Keratinocyte (primary cell): ENCODE results near the gene CDK2AP2. TPM values are rescaled to one million over a fixed set of nuclear protein-coding genes. Genes with fewer than 3 reads are reported as not detected.

Source experiments
- DNase-seq: peaks from one replicate; pipeline ENCODE4 v3.0.0-alpha.2; 2011; ENCODE audit warnings: low read depth, missing footprints, low spot score
- FAIRE-seq: peaks from 2 replicates; lab custom pipeline; 2011; peaks lifted over from hg19 to GRCh38; lab: Jason Lieb, UNC
- H2AFZ ChIP-seq: 2 replicates; pipeline ENCODE4 v1.6.0; 2012; ENCODE audit warnings: low read length, control low read depth, inconsistent platforms; ENCODE audit not compliant: control insufficient read depth
- H3K27ac ChIP-seq: 2 replicates; pipeline ENCODE4 v1.5.1; 2011; ENCODE audit warnings: low read length; ENCODE audit not compliant: control insufficient read depth, insufficient read depth
- H3K27me3 ChIP-seq: 3 replicates; pipeline ENCODE4 v1.6.0; 2011; ENCODE audit warnings: low read length; ENCODE audit not compliant: control insufficient read depth, insufficient read depth; ENCODE audit errors: extremely low read depth
- H3K36me3 ChIP-seq, 2 experiments: 2 replicates in 1 of 2; 3 replicates in 1 of 2; pipeline ENCODE4 v1.5.1; 2011; ENCODE audit warnings: low read length in 2 of 2, mild to moderate bottlenecking in 1 of 2; ENCODE audit not compliant: control insufficient read depth in 2 of 2, insufficient read depth in 2 of 2; ENCODE audit errors: extremely low read depth in 1 of 2
- H3K4me1 ChIP-seq: 3 replicates; pipeline ENCODE4 v1.5.1; 2011; ENCODE audit warnings: low read length; ENCODE audit not compliant: control insufficient read depth, insufficient read depth; ENCODE audit errors: extremely low read depth
- H3K4me2 ChIP-seq: 3 replicates; pipeline ENCODE4 v1.6.0; 2011; ENCODE audit warnings: low read depth, low read length; ENCODE audit not compliant: control insufficient read depth, insufficient read depth; ENCODE audit errors: extremely low read depth
- H3K4me3 ChIP-seq, 3 experiments: fragments of 200-600 bp in 1 of 3; sonication (generic) in 1 of 3; 2 replicates in 2 of 3; 3 replicates in 1 of 3; pipeline ENCODE4 v1.5.1; 2011 to 2016; ENCODE audit warnings: low read length in 3 of 3, mild to moderate bottlenecking in 3 of 3, control low read depth in 2 of 3, inconsistent platforms in 1 of 3, low read depth in 1 of 3, mixed read lengths in 1 of 3, mixed run types in 1 of 3, moderate library complexity in 1 of 3; ENCODE audit not compliant: control insufficient read depth in 2 of 3, insufficient read depth in 2 of 3; ENCODE audit errors: extremely low read depth in 1 of 3
- H3K79me2 ChIP-seq: 2 replicates; pipeline ENCODE4 v1.6.0; 2012; ENCODE audit warnings: low read length; ENCODE audit not compliant: control insufficient read depth, insufficient read depth
- H3K9ac ChIP-seq: 3 replicates; pipeline ENCODE4 v1.6.0; 2011; ENCODE audit warnings: low read length; ENCODE audit not compliant: control insufficient read depth, insufficient read depth; ENCODE audit errors: extremely low read depth
- H3K9me1 ChIP-seq: 3 replicates; pipeline ENCODE4 v1.6.0; 2011; ENCODE audit warnings: low read length; ENCODE audit not compliant: control insufficient read depth, insufficient read depth; ENCODE audit errors: extremely low read depth
- H3K9me3 ChIP-seq: 2 replicates; pipeline ENCODE4 v1.5.1; 2012; ENCODE audit warnings: low read depth, low read length; ENCODE audit not compliant: control insufficient read depth
- H4K20me1 ChIP-seq: 3 replicates; pipeline ENCODE4 v1.6.0; 2011; ENCODE audit warnings: low read length; ENCODE audit not compliant: control insufficient read depth, insufficient read depth; ENCODE audit errors: extremely low read depth
- CTCF ChIP-seq, 3 experiments: IDR thresholded peaks in 1 of 3; conservative IDR thresholded peaks in 1 of 3; optimal IDR thresholded peaks in 1 of 3; 2 replicates in 2 of 3; 3 replicates in 1 of 3; pipeline versions ENCODE3 to v1.5.1; 2011; ENCODE audit warnings: low read length in 3 of 3, mild to moderate bottlenecking in 3 of 3, moderate library complexity in 2 of 3, control low read depth in 1 of 3, inconsistent platforms in 1 of 3; ENCODE audit not compliant: insufficient read depth in 2 of 3; ENCODE audit errors: extremely low read depth in 1 of 3
- EZH2 ChIP-seq: IDR thresholded peaks from one replicate; pipeline ENCODE4 v1.6.1; 2012; ENCODE audit warnings: inconsistent platforms, mild to moderate bottlenecking, low read length, moderate library complexity
- dilution Hi-C: fragments of 300-500 bp; cut with MboI; formaldehyde crosslinking; loops from one replicate; pipeline ENCODE4 v1.7.0; 2020; ENCODE audit warnings: low sequenced_read_pairs; ENCODE audit not compliant: extremely low pct_ligation_motif_present
- polyA plus RNA-seq, 5 experiments: library from polyadenylated mRNA; depleted of rRNA in 3 of 5; stranded (reverse) in 3 of 5; stranded (forward) in 1 of 5; unstranded in 1 of 5; fragments of >200 nt; gene quantifications; 1 replicate in 1 of 5; 2 replicates in 3 of 5; 3 replicates in 1 of 5; pipeline versions ENCODE4 v1.2.1 to v1.2.3, GENCODE V29; 2011 to 2012; ENCODE audit warnings: missing spikeins in 2 of 5, low read depth in 1 of 5, low replicate concordance in 1 of 5

Gene CDK2AP2
- polyA plus RNA-seq, 1 donor (not counting 4 experiments of a cell fraction or from before 2014, with no cell fraction given), result 9.7 TPM

- dilution Hi-C loops, result no loop called here
- Histone ChIP-seq H3K4me1 (peaks cover 3% of the 10 kb centered on the region), H3K79me2 (no peaks in the 10 kb centered on the region), H4K20me1 (no peaks in the 10 kb centered on the region), H3K9me3 (no peaks in the 10 kb centered on the region), H3K36me3 (no peaks in the 10 kb centered on the region), H2AFZ (no peak overlapping the region), H3K4me2 (no peak overlapping the region), H3K27ac (no peak overlapping the region), H3K27me3 (no peaks in the 10 kb centered on the region), H3K9me1 (no peaks in the 10 kb centered on the region), H3K4me3 (no peak overlapping the region), H3K9ac (no peak overlapping the region)
- DNase-seq, result no peak
- no peak for FAIRE-seq
- TF ChIP-seq EZH2 (no peak), CTCF (optimal IDR thresholded peaks at IDR 0.05 in 1 of 3, IDR thresholded peaks at IDR 0.05 in 1 of 3, conservative IDR thresholded peaks at IDR 0.05 in 1 of 3; ENCODE audit: extremely low read depth in 1 of 3, insufficient read depth in 2 of 3, low read length in 3 of 3) (no peak)
Measured at GRCh38 chr11:67542169-67542568, 34.2 kb upstream of the CDK2AP2 start.

- Histone ChIP-seq H4K20me1 (no peaks in the 10 kb centered on the region), H3K9ac (no peak overlapping the region), H3K4me1 (peaks cover 3% of the 10 kb centered on the region), H3K4me2 (no peak overlapping the region), H2AFZ (no peak overlapping the region), H3K4me3 (no peak overlapping the region), H3K9me3 (no peaks in the 10 kb centered on the region), H3K36me3 (no peaks in the 10 kb centered on the region), H3K79me2 (no peaks in the 10 kb centered on the region), H3K9me1 (no peaks in the 10 kb centered on the region), H3K27ac (no peak overlapping the region), H3K27me3 (no peaks in the 10 kb centered on the region)
- TF ChIP-seq EZH2, result no peak
- no peak for TF ChIP-seq CTCF (optimal IDR thresholded peaks at IDR 0.05 in 1 of 3, IDR thresholded peaks at IDR 0.05 in 1 of 3, conservative IDR thresholded peaks at IDR 0.05 in 1 of 3; ENCODE audit: extremely low read depth in 1 of 3, insufficient read depth in 2 of 3, low read length in 3 of 3)
- dilution Hi-C loops, result no loop called here
- DNase-seq, result no peak
- no peak for FAIRE-seq
Measured at GRCh38 chr11:67541198-67541597, 33.2 kb upstream of the CDK2AP2 start.
